ENCODE data around the gene GARNL3. TPM values are rescaled to one million over a fixed set of nuclear protein-coding genes. Genes with fewer than 3 reads are reported as not detected.

GARNL3 gene
- total RNA-seq, 4 donors from 2014 or later, result 12.3 to 78.4 (median 23.7) TPM

- Histone ChIP-seq H3K27me3 (no peaks in the 10 kb centered on the region), H3K27ac (peak overlapping the region in 3 of 4 donors; percentile 2 to 48 (median 6)), H3K4me1 (peaks cover 0 to 20% (median 0%) of the 10 kb centered on the region in 4 donors), H3K36me3 (no peaks in the 10 kb centered on the region), H3K4me3 (no peak overlapping the region), H3K9me3 (no peaks in the 10 kb centered on the region)
- DNase-seq, result peak in 1 of 3 donors; percentile 67
- TF ChIP-seq CTCF (IDR thresholded peaks at IDR 0.05) (peak in 1 of 6 experiments; percentile 12), POLR2A (IDR thresholded peaks at IDR 0.05) (no peak)
Observed at GRCh38 chr9:127390563-127390962, 126.0 kb downstream of the GARNL3 start.

- H3K36me3 ChIP-seq, result no peaks in the 10 kb centered on the region
- peaks cover 0 to 27% (median 3%) of the 10 kb centered on the region in 4 donors for H3K4me1 ChIP-seq
- H3K9me3 ChIP-seq, result no peaks in the 10 kb centered on the region
Observed at GRCh38 chr9:127392166-127392565, 127.6 kb downstream of the GARNL3 start.

GRCh38 chr9:127392976-127393375 is 128.4 kb downstream of the GARNL3 start:
- Histone ChIP-seq H3K27ac (no peak overlapping the region), H3K27me3 (no peaks in the 10 kb centered on the region), H3K36me3 (no peaks in the 10 kb centered on the region), H3K9me3 (no peaks in the 10 kb centered on the region), H3K4me1 (peaks cover 0 to 24% (median 6%) of the 10 kb centered on the region in 4 donors), H3K4me3 (no peak overlapping the region)
- TF ChIP-seq CTCF (IDR thresholded peaks at IDR 0.05) (no peak), POLR2A (IDR thresholded peaks at IDR 0.05) (no peak)
- DNase-seq, result no peak

More at GRCh38 chr9:127392166-127392565, 127.6 kb downstream of the GARNL3 start:
- TF ChIP-seq CTCF (IDR thresholded peaks at IDR 0.05), result no peak
- no peak for TF ChIP-seq POLR2A (IDR thresholded peaks at IDR 0.05)
- DNase-seq, result no peak
- no peak overlapping the region for H3K27ac ChIP-seq
- no peaks in the 10 kb centered on the region for H3K27me3 ChIP-seq
- H3K4me3 ChIP-seq, result no peak overlapping the region

- H3K36me3 ChIP-seq, result no peaks in the 10 kb centered on the region
- peaks cover 0 to 28% (median 8%) of the 10 kb centered on the region in 4 donors for H3K4me1 ChIP-seq
- TF ChIP-seq POLR2A (IDR thresholded peaks at IDR 0.05), result no peak
- TF ChIP-seq CTCF (IDR thresholded peaks at IDR 0.05), result peak in 2 of 6 experiments; percentile 18 to 26
- no peak for DNase-seq
- H3K9me3 ChIP-seq, result no peaks in the 10 kb centered on the region
- no peak overlapping the region for H3K4me3 ChIP-seq
- no peaks in the 10 kb centered on the region for H3K27me3 ChIP-seq
- no peak overlapping the region for H3K27ac ChIP-seq
Observed at GRCh38 chr9:127393645-127394044, 129.1 kb downstream of the GARNL3 start.

- no peak for DNase-seq
- TF ChIP-seq CTCF (IDR thresholded peaks at IDR 0.05), result no peak
- TF ChIP-seq POLR2A (IDR thresholded peaks at IDR 0.05), result no peak
- peak overlapping the region in 1 of 4 donors; percentile 40 for H3K27ac ChIP-seq
- peak overlapping the region in 3 of 4 donors; percentile 40 to 100 (median 87) for H3K4me3 ChIP-seq
- peaks cover 0 to 6% (median 0%) of the 10 kb centered on the region in 3 donors for H3K36me3 ChIP-seq
- no peaks in the 10 kb centered on the region for H3K27me3 ChIP-seq
- peaks cover 0 to 18% (median 8%) of the 10 kb centered on the region in 4 donors for H3K4me1 ChIP-seq
- H3K9me3 ChIP-seq, result no peaks in the 10 kb centered on the region
Observed at GRCh38 chr9:127395497-127396252, 131.1 kb downstream of the GARNL3 start.
